Astrocyte (in vitro differentiated cells and primary cell): Measurements from ENCODE around the gene SLC18A3.

ENCODE experiments used
- EZH2 ChIP-seq: IDR thresholded peaks from 2 replicates; pipeline ENCODE4 v1.6.1; 2012; ENCODE audit warnings: mild to moderate bottlenecking, low read length, inconsistent platforms; ENCODE audit not compliant: insufficient read depth
- TF ChIP-seq, protein P1 (sequence below): IDR thresholded peaks from 2 replicates; pipeline ENCODE4 v1.5.1; 2011; ENCODE audit warnings: low read depth, mild to moderate bottlenecking, inconsistent platforms, low read length, moderate library complexity; ENCODE audit not compliant: insufficient read depth

DNA sequence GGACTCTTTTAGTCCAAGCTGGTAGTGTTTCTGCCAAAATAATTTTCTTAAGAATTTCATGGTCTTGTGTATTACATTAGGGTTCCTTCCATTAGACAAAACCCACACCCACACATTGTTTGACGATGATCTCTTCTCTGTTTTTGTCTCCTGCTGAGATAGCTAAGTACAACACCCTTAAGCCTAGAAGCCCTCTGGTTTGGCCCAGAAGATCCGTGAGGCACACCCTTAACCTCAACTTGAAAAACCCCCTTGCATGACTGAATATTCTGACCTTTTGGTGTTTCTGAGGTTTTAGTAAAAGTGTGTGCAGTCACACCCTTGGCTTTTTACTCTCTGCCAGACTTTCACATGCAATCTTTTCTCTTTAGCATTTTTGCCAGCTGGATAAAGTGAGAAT lies 41.9 kb upstream of the SLC18A3 start:
- TF ChIP-seq, protein P1, sequence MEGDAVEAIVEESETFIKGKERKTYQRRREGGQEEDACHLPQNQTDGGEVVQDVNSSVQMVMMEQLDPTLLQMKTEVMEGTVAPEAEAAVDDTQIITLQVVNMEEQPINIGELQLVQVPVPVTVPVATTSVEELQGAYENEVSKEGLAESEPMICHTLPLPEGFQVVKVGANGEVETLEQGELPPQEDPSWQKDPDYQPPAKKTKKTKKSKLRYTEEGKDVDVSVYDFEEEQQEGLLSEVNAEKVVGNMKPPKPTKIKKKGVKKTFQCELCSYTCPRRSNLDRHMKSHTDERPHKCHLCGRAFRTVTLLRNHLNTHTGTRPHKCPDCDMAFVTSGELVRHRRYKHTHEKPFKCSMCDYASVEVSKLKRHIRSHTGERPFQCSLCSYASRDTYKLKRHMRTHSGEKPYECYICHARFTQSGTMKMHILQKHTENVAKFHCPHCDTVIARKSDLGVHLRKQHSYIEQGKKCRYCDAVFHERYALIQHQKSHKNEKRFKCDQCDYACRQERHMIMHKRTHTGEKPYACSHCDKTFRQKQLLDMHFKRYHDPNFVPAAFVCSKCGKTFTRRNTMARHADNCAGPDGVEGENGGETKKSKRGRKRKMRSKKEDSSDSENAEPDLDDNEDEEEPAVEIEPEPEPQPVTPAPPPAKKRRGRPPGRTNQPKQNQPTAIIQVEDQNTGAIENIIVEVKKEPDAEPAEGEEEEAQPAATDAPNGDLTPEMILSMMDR, result no peak
- TF ChIP-seq EZH2, result no peak
